ENCODE data around the gene SLC35F3. TPM values are rescaled to one million over a fixed set of nuclear protein-coding genes. Genes with fewer than 3 reads are reported as not detected.
"Not testable (repeated sequence)": the region's sequence is repeated elsewhere in the genome, so short reads cannot be mapped to it uniquely, and the experiment has no call there.

The SLC35F3 gene
- polyA plus RNA-seq, 1 donor, result 0.58 TPM

DNA sequence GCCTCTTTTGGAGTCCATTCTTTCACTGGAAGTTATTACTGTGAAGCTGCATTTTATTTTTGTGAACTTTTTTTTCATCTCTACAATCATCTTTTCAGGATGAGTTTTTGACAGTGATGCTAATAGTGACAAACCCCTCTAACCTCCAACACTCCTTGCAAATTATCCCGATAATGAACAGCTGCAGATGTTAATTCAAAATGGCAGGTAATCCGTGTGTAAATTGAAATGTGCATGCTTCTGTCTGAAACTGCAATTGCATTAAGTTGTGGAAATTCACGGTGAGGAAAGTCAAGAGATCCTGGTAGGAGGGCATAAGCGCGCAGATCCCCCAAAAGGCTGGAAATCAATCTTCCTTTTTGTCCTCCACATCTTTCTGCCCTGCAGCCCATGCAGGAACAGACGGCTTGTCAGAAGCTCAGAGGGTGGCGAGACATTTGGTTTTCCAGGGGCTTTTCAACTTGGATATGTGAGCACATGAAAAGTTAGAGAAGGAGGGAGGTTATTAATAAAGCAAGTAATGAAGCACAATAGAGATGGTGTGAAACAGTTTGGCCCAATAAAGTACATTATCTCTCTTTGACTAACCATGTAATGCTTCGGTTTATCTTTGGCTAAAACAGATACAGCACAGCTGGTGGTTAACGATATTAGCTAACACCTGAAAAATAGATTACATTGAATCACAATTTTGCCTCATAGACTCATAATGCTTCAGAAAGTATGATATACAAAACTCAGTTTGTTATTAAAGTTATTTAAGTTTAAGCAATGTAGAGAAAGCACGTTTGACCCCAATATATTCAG, 325.3 kb downstream of the SLC35F3 start:
- DNase-seq, result no peak

DNA sequence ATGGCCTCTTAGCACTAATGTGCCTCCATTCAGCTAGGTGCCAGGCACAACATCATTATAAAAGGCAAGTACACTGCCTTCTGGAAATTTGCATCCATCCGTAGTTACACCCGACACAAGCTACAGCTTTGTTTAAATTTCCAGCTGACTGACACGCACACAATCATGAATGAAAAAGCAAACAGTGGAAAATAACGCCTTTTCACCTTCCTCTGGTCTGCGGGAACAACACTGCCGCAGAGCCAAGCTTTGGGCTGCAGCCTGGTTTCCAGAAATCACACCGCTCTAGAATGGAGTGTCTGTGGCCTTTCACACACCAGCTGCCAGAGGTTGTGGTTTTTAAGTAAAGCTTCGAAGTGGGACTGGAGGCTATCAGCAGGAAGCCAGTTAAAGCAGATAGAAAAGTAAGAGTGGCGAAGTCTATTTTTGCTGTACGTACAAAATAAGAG, 326.0 kb downstream of the SLC35F3 start:
- no peak for DNase-seq

DNA sequence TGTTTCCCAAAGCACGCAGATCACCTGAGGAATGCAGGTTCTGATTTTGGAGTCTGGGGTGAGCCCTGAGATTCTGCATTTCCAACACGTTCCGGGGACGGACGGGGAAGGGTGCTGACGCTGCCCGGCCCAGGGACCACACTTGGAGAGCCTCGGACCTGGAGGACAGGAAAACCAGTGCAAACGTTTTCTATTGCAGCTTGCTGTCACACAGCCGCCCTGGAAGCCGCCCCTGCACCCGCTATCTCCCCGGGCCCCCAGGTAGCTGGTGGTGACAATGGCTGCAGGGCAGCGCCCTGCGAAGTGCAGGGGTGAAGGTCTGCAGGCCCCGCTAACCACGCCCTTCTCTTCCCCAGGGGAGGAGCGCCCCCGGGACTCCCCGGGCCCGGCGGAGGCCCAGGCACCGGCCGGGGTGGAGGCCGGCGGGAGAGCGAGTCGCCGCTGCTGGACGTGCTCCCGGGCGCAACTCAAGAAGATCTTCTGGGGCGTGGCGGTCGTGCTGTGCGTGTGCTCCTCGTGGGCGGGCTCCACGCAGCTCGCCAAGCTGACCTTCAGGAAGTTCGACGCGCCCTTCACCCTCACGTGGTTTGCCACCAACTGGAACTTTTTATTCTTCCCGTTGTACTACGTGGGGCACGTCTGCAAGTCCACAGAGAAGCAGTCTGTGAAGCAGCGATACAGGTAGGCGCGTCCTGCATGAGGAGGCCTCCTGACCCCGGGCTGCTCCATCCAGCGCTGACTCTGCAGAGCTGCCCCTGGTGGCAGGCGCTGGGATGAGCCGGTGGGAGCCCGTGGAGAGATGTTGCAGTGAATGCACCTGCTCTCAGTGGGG, 326.8 kb downstream of the SLC35F3 start:
- no peak for DNase-seq

DNA sequence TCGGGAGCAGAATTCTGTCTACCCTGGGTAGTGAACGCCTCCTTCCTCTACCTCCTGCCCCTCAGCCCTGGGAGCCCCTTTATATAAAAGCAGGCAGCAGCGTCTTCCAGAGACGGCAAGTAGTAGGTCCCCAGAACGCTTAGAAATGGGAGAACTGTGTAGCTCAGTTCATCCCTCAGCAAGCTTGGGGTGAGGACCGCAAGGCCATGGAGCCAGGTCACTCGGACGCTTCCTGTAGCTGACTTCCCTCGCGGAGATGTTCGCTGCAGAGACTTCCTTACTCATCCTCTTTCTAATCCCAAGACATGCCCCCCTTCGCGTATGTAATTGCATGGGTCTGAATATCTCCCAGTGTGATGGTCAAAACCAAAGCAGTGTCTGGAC, 327.4 kb downstream of the SLC35F3 start:
- no peak for DNase-seq

DNA sequence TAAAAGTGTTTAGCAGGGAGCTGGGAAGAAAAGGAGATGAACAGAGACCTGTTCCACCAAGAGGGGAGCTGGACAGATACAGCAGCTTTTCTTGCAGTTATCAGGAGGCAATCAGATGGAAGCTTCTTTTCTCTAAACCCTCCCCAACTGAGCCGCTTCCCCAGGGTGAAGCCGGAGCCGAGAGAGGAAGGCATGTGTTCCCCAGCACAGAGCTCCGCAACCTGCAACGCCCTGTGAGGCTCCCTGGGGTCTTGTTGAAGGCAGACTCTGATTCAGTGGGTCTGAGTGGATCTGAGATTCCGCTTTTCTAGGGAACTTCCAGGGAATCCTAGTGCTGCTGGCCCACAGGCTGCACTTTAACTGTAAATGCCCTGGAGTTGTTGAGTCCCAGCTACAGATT, 329.7 kb downstream of the SLC35F3 start:
- no peak for DNase-seq

DNA sequence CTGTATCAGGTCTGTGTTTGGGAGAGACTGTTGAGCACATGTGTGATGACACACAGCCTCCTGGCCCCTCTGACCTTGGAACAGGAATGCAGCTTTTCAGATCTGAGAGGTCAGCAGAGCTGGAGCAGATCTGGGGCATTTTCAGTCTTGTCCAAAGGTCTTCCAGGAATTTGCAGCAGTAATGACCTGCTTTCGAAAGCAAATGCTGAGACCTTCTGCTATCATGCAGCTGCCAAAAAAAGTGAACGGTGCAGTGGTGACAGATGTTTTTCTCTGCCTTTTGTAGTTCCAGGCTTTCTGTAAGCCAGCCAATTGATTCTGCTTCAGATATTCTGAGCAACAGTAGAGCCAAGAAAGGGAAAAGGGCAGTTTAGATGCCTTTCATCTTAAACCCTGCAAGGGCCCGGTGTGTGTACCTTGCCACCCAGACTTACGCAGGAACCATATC, 331.0 kb downstream of the SLC35F3 start:
- no peak for DNase-seq

DNA sequence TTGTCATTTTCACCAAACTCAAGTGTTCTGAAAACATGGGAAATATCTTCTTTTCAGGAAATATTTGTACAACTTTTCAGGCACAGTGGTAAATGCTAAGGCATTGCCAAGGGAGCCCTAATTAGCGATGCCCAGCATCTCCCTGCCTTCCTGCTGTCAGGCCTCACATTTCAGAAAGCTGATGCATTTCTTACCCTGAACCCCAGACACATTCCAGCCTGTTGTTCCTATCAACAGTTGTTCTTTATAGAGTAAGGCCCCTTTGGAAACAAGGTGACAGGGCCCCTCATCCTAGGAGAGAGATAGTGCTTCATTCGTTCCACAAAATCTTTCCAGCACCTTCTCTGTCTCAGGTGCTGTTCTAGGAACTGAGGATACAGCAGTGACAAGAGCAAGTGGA, 332.9 kb downstream of the SLC35F3 start:
- no peak for DNase-seq

DNA sequence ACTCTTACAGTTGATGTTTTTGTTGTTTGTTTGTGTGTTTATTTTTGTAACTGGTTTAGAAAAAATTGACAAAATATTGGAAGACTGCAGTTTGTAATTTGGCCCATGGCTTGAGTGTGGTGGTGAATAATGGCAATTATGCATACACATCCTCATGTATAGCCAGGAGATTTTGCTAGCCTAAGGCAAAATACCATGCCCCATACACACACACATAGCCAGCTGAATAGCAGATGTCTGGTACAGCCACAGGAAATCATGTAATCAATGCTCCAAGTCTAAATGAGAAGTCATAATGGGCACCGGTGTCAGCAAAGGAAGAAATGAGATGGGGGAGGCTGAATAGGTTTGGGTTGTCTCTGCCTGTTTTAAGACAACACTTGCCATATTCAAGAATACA, 333.6 kb downstream of the SLC35F3 start:
- DNase-seq, result no peak

DNA sequence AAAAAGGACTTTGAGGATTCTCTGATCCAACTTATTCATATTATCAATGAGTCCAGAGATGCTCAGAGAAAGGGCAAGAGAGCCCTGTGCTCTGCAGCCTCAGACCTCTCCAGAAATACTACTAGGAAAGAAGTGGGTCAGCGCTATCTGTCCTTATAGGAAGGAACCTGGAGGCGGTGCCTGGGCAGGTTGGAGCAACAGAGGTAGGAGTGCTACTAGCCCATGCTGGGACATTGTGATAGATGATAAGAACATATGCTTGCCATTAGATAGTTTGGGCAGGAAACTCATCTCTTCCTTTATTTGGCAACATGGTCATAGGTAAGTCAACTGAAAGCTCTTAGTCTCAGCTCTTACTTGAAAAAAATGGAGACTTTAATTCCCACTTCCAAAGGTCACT, 335.0 kb downstream of the SLC35F3 start:
- no peak for DNase-seq

DNA sequence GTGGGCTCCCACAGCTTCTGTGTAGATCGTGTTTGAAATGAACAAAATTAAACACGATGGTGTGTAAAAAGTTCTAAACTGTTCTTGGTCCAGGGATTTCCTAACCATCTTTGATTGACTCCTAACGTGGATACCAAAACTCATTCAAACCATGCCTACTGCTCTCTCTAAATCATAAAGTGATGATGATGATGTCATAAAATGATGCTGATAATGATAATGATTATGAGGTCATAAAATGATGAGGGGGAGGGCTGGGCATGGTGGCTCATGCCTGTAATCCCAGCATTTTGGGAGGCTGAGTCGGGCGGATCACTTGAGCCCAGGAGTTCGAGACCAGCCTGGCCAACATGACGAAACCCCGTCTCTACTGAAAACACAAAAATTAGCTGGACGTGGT, 335.5 kb downstream of the SLC35F3 start:
- no peak for DNase-seq

DNA sequence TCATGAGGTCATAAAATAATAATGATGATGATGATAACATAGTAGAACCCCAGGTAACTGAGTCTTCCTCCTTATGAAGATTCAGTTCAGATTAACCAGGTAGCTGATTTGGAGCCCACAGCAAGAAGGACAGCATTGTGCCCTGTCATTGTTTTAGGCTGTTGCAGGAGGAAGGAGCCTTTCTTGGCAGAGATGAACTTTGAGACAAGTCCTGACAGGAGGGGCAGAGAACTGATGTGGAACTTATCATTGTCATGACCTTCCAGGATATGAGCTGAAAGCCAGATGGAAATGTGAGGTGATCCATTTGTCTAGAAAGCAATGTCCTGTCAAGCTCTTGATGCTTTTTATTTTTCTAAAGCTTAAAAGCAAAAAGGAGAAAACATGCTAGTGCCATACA, 336.2 kb downstream of the SLC35F3 start:
- DNase-seq, result no peak

DNA sequence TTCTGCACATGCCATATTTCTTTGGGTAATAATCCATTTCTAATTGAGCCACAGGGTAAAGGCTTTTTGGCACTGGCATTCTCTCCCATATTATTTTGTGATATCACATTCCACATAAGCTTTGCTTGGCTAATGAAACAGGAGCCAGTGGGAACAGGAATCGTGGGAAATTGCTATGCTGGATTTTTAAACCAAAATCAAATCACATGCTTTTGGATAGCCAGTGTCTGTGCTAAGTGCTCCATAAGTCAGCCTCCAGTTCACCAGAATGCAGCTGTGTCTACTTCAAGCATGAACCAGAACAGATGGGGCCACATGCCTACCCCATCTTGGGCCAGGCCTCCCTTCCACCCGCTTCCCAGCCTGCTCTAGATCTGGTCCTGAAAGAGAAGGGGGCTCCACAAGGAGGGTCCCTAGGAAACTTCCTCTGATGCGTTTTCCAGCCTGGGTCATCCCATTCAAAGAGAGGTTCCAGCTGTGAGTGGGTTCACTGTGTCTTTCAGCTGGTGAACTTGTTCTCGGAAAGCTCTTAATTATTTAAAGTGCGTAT, 337.5 kb downstream of the SLC35F3 start:
- DNase-seq, result no peak

DNA sequence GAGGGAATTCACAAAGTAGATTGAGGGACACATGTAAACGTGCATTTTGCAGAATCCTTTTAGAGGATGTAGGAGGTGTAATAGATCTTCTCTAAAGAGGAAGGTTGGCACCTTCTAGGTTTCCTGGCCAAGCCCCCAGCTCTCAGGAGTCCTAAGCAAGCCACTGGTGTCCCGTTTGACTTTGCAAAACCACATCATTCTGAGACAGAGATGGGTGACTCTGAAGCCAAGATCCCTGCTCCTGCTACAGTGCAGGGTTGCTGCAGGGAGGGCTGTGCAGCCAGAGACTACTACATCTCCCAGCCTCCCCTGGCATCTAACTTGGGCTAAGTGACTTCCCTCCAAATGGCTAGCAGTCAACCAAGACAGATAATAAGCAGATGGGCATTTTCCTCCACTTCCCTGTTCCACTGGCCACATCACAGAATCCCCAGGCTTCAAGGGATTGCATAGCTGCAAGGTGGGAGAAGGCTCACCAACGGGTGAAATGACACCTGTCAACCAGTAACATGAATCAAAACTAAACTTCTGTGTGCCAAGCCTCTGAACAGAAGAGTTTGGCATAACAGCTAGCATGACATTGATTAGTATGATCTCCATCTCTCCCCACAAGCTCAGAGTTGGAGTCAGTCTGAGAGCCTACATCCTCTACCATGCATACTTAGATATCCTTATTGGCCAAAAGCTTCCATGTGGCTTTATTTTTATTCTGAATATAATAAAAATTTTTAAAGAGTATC, 339.2 kb downstream of the SLC35F3 start:
- DNase-seq, result no peak

DNA sequence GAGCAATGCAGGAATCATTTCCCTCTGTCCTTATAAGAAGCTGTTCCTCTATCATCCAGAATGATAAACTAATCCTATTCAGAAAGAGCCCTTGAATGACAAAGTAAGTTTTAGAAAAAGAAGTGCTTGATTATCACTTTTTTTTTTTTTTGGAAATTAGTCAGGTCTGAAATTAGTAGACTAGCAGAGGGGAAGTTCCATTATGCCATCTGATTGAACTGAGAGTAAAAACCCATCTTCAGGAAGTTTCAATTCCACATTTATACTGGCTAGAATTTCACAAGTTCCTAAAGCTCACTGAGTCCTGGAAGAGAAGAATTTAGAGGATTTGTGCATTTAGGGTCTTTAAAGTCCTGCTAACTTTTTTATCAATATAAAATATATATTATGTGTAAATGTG, 340.0 kb downstream of the SLC35F3 start:
- DNase-seq, result no peak

DNA sequence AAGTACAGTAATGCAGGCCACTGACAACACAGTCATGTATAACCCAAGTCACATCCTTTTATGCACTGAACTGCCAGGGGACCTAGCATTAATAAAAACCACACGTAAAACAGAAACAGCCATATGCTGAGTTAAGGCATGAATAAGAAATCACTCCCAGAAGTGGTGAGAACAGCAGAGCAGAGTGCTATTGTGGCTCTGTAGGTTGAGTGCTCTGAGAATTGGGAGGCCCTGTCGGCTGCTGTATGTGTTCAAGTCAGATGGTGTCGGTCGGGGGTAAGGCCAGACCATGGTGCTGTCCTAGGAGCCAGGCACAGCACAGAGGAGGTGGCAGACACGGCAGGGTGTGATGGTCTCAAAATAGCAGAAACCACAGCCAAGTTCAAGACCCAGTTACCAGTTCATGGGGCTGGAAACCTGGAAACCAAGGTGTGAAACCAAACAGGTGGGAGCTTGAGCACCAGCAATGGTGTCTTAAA, 342.2 kb downstream of the SLC35F3 start:
- no peak for DNase-seq

DNA sequence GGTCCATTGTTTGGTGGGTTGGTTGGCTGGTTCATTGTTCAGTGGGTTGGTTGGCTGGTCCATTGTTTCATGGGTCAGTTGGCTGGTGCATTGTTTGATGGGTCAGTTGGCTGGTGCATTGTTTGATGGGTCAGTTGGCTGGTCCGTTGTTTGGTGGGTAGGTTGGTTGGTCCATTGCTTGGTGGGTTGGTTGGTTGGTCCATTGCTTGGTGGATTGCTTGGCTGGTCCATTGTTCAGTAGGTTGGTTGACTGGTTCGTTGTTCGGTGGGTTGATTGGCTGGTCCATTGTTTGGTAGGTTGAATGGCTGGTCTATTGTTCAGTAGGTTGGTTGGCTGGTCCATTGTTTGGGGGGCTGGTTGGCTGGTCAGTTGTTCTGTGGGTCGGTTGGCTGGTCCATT, 343.3 kb downstream of the SLC35F3 start:
- not testable (repeated sequence) for DNase-seq

DNA sequence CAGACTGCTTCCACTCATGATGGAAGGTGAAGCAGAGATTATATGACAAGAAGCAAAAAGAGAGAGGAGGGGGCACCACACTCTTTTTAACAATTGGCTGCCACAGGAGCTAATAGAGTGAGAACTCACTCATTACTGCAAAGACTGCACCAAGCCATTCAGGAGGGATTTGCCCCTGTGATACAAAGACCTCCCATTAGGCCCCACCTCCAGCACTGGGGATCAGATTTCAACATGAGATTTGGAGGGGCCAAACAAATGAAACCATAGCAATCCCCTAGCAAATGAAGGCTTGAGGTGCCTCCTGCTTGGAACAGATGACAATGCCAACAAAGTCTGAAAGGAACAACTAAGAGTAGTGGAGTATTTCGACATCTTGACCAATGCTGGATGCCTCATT, 346.3 kb downstream of the SLC35F3 start:
- DNase-seq, result no peak

DNA sequence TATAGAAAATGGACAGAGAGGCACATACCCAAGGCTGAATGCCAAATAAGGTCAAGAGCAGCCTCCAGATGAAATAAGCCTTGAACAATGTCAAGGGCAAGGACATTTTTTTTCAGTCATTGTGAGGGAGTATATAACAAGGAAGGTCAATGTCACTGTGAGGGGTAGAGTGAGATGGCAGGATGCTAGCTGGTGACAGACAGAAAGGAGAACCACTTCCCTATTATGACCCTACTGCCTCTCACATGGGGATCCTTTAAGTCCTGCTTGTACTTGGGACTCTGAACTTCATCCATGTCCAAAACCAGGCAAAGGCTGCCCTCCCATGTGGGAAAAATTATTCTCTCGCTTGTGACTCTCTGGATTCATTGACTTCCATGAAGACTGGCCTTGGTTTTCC, 349.3 kb downstream of the SLC35F3 start:
- DNase-seq, result no peak

DNA sequence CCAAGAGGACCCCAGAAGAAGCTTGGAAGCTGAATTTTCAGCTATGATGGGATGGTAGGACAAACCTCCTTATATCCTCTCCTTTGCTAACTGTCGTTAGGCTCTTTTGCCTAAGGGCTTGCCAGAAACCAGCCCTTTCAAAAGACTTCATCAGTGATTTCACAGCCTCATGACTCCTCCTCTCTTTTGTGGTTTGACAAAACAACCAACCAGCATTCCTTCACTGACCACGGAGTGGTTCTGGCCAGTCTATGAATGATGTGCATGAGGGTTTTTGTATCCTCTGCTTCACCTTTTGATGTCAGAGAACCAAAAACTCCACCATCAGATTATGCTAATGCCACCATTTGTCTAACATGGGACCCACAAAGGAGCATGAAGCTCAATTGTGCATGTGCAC, 351.9 kb downstream of the SLC35F3 start:
- DNase-seq, result no peak

DNA sequence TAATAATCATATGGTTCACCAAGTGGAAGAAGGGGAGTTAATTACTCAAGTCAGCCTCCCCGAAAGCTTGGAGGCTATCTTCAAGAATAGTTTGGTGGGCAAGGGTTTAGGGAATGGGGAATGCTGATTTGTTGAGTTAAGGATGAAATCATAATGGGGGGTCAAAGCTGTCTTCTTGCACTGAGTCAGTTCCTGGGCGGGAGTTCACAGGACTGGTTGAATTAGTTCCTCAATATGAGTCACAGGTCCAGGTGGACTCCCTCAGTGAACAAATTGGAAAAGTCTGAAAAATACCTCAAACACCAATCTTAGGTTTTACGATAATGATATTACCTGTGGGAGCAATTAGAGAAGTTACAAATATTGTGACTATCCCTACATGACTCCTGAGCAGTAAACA, 353.6 kb downstream of the SLC35F3 start:
- no peak for DNase-seq

DNA sequence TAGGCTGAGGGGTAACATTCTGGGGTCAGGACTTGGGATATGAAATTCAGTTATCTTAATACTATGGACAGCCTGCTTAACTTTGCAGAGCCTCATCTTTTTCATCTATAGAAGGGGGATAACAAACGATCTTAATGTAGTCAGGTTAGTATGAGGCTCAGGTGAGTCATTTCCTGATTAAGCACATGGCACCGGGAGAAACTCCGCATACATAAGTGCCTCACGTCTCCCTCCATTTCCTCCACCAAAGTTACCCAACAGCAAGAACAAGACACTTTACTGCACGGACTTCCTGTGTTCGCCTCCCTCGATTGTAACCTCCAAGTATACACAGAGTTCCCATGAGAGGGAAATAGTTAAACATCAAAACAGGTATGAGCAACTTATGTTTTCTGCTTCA, 356.1 kb downstream of the SLC35F3 start:
- no peak for DNase-seq

DNA sequence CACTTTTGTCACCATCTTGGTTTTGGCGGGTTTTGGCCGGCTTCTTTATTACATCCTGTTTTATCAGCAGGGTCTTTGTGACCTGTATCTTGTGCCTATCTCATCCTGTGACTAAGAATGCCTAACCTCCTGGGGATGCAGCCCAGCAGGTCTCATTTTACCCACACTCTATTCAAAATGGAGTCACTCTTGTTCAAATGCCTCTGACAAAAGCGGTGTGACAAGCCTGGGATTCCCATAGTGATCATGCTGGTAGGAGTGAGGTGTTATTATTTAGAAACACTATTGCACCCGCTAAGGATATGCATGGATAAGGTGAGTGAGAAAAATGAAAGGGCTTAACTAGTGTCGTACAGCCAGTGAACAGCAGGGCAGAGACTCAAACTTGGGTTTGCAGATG, 357.1 kb downstream of the SLC35F3 start:
- no peak for DNase-seq
